ENCODE results near the gene CGNL1.

DNA sequence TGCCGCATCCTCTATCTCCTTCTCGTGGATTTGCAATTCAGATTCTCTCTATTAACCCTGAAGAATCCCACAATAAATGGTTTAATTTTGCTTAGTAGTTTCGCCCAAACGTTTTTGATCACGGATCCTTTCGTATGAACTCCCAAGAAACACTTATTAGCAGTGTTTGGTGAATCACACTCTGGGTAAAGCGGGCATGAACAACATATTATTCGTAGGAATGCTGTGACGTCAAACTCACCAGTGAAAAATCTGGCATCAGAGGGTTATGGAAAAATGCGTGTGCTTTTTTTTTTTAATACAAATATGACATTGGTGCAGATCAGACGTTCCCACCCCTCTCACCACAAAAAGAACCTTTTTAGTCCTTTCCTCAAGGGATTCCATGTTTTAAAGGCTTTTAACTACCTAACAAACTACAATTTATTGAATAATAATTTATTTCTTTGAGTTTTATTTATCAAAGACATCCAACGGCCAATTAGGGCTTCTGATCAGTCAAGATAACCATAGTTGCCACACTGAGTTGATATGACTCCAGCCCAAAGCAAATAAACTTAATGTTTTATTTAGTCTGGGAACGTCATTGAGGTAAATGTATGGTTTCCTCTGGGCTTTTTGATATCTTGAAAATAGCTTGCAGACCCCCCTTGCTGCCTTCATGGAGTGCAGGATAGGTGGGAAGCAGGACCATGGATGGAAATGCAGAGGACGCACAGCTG lies 45.5 kb upstream of the CGNL1 start:
- TF ChIP-seq, protein P1, sequence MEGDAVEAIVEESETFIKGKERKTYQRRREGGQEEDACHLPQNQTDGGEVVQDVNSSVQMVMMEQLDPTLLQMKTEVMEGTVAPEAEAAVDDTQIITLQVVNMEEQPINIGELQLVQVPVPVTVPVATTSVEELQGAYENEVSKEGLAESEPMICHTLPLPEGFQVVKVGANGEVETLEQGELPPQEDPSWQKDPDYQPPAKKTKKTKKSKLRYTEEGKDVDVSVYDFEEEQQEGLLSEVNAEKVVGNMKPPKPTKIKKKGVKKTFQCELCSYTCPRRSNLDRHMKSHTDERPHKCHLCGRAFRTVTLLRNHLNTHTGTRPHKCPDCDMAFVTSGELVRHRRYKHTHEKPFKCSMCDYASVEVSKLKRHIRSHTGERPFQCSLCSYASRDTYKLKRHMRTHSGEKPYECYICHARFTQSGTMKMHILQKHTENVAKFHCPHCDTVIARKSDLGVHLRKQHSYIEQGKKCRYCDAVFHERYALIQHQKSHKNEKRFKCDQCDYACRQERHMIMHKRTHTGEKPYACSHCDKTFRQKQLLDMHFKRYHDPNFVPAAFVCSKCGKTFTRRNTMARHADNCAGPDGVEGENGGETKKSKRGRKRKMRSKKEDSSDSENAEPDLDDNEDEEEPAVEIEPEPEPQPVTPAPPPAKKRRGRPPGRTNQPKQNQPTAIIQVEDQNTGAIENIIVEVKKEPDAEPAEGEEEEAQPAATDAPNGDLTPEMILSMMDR (conservative IDR thresholded peaks at IDR 0.05; ENCODE audit: low read length), result no peak
- no peak for TF ChIP-seq EZH2phosphoT487 (IDR thresholded peaks at IDR 0.05; ENCODE audit: borderline replicate concordance)

Data from Loucy (cell line).